Measurements from ENCODE around the gene RBM4. TPM values are rescaled to one million over a fixed set of nuclear protein-coding genes. Genes with fewer than 3 reads are reported as not detected.
A peak's percentile ranks its signal among the peaks of the same experiment; 100 is the strongest.

RBM4 gene
- total and polyA plus RNA-seq, 2 of the 13 experiments (the other 11 are each of a cell fraction or from before 2014, with no cell fraction given), result 126 to 136 TPM

DNA sequence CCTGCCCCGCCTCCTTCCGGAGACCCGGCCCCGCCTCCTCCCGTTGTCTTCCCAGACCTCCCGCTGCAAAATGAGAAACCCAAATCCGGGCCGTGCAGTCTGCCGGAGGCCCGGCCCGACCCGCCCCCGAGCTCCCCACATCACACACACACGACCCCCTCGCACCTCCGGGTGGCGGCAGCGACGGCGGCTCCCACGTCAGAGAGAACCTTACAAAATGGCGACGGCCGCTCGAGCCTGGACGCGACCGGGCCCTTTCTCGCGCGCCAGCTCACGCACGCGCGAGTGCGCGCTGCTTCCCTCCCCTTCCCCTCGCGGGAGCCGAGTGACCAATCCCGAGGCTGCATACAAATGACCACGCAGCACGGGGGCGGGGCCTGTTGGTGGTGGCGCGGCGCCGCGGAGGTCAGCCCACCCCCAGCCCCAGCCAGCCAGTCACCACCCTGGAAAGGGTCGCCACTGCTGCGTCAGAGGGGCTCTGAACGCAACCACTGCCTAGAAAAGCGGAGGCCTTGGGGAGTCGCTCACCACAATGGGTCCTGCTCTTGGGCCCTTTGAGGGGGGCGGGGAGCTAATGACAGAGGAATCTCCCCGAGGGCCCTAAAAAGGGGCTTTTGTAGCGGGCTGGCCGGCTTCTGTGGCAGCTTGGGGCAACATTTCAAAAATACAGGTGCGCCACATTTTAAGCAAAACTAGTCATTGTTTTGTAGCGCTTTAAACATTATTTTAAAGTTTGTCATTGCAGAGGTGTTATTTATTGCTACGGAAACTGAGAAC is 39.3 kb downstream of the RBM4 start, which contains the start of gene RBM4B (continued):
- TF ChIP-seq, protein P1, sequence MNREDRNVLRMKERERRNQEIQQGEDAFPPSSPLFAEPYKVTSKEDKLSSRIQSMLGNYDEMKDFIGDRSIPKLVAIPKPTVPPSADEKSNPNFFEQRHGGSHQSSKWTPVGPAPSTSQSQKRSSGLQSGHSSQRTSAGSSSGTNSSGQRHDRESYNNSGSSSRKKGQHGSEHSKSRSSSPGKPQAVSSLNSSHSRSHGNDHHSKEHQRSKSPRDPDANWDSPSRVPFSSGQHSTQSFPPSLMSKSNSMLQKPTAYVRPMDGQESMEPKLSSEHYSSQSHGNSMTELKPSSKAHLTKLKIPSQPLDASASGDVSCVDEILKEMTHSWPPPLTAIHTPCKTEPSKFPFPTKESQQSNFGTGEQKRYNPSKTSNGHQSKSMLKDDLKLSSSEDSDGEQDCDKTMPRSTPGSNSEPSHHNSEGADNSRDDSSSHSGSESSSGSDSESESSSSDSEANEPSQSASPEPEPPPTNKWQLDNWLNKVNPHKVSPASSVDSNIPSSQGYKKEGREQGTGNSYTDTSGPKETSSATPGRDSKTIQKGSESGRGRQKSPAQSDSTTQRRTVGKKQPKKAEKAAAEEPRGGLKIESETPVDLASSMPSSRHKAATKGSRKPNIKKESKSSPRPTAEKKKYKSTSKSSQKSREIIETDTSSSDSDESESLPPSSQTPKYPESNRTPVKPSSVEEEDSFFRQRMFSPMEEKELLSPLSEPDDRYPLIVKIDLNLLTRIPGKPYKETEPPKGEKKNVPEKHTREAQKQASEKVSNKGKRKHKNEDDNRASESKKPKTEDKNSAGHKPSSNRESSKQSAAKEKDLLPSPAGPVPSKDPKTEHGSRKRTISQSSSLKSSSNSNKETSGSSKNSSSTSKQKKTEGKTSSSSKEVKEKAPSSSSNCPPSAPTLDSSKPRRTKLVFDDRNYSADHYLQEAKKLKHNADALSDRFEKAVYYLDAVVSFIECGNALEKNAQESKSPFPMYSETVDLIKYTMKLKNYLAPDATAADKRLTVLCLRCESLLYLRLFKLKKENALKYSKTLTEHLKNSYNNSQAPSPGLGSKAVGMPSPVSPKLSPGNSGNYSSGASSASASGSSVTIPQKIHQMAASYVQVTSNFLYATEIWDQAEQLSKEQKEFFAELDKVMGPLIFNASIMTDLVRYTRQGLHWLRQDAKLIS (CRISPR knock-in tag; IDR thresholded peaks at IDR 0.05), result no peak
- TF ChIP-seq, protein P2, sequence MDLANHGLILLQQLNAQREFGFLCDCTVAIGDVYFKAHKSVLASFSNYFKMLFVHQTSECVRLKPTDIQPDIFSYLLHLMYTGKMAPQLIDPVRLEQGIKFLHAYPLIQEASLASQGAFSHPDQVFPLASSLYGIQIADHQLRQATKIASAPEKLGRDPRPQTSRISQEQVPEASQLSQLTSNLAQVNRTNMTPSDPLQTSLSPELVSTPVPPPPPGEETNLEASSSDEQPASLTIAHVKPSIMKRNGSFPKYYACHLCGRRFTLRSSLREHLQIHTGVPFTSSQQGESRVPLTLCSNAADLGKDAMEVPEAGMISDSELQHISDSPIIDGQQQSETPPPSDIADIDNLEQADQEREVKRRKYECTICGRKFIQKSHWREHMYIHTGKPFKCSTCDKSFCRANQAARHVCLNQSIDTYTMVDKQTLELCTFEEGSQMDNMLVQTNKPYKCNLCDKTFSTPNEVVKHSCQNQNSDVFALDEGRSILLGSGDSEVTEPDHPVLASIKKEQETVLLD (CRISPR knock-in tag; IDR thresholded peaks at IDR 0.05; ENCODE audit: low read depth), result no peak
- TF ChIP-seq ZNF138 (CRISPR knock-in tag; IDR thresholded peaks at IDR 0.05; ENCODE audit: low read depth) (no peak; the same call in 1 of the 2 replicates), SP4 (CRISPR knock-in tag; IDR thresholded peaks at IDR 0.05) (peak; percentile 73; the same call in 1 of the 2 replicates), EP300 (IDR thresholded peaks at IDR 0.05; ENCODE audit: low read depth in 2 of 2, low read length in 2 of 2) (0 out of 4 replicates have a peak, but pooled peaks of 1 of the 2 experiments have one; percentile 7), EP300 (CRISPR knock-in tag; IDR thresholded peaks at IDR 0.05; ENCODE audit: borderline replicate concordance) (no peak; the same call in 1 of the 2 replicates), ZFP36L2 (CRISPR knock-in tag; IDR thresholded peaks at IDR 0.05) (no peak), JARID2 (CRISPR knock-in tag; IDR thresholded peaks at IDR 0.05; ENCODE audit: insufficient replicate concordance) (no peak), ZNF264 (CRISPR knock-in tag; IDR thresholded peaks at IDR 0.05) (0 out of 2 replicates have a peak, but pooled peaks have one; percentile 28), GTF2F1 (IDR thresholded peaks at IDR 0.05; ENCODE audit: low read length) (no peak)
- TF ChIP-seq, protein P3, sequence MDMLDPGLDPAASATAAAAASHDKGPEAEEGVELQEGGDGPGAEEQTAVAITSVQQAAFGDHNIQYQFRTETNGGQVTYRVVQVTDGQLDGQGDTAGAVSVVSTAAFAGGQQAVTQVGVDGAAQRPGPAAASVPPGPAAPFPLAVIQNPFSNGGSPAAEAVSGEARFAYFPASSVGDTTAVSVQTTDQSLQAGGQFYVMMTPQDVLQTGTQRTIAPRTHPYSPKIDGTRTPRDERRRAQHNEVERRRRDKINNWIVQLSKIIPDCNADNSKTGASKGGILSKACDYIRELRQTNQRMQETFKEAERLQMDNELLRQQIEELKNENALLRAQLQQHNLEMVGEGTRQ (IDR thresholded peaks at IDR 0.05; ENCODE audit: low read depth, low read length), result no peak
- TF ChIP-seq, protein P3 (CRISPR knock-in tag; IDR thresholded peaks at IDR 0.05; ENCODE audit: borderline replicate concordance), result no peak
- TF ChIP-seq, protein P4, sequence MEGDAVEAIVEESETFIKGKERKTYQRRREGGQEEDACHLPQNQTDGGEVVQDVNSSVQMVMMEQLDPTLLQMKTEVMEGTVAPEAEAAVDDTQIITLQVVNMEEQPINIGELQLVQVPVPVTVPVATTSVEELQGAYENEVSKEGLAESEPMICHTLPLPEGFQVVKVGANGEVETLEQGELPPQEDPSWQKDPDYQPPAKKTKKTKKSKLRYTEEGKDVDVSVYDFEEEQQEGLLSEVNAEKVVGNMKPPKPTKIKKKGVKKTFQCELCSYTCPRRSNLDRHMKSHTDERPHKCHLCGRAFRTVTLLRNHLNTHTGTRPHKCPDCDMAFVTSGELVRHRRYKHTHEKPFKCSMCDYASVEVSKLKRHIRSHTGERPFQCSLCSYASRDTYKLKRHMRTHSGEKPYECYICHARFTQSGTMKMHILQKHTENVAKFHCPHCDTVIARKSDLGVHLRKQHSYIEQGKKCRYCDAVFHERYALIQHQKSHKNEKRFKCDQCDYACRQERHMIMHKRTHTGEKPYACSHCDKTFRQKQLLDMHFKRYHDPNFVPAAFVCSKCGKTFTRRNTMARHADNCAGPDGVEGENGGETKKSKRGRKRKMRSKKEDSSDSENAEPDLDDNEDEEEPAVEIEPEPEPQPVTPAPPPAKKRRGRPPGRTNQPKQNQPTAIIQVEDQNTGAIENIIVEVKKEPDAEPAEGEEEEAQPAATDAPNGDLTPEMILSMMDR (CRISPR knock-in tag; IDR thresholded peaks at IDR 0.05), result no peak

Data from HepG2 (cell line).